SK-N-SH (cell line): ENCODE data around the gene FIGNL2. TPM values are rescaled to one million over a fixed set of nuclear protein-coding genes. Genes with fewer than 3 reads are reported as not detected.
A peak's percentile ranks its signal among the peaks of the same experiment; 100 is the strongest.

Source experiments
- ELF1 ChIP-seq: IDR thresholded peaks from 2 replicates; pipeline ENCODE4 v1.4.0; 2012
- EP300 ChIP-seq, 2 experiments: IDR thresholded peaks; 2 replicates each; pipeline versions ENCODE4 v1.4.0 to v1.6.1; 2012; ENCODE audit warnings: borderline replicate concordance in 1 of 2, low read depth in 1 of 2, low read length in 1 of 2
- FOSL2 ChIP-seq: IDR thresholded peaks from 2 replicates; pipeline ENCODE4 v1.4.0; 2012; ENCODE audit warnings: low read depth, mild to moderate bottlenecking, moderate library complexity, borderline replicate concordance
- FOXJ3 ChIP-seq: sonication (generic); formaldehyde crosslinking; IDR thresholded peaks from 2 replicates; pipeline ENCODE4 v1.5.1; 2020; ENCODE audit warnings: mild to moderate bottlenecking, missing genetic modification reagents
- FOXM1 ChIP-seq: IDR thresholded peaks from 2 replicates; pipeline ENCODE4 v1.4.0; 2012; ENCODE audit warnings: low read depth, mild to moderate bottlenecking
- GABPA ChIP-seq: IDR thresholded peaks from 2 replicates; pipeline ENCODE4 v1.4.0; 2012; ENCODE audit warnings: low read depth, mild to moderate bottlenecking
- GATA2 ChIP-seq: sonication (generic); formaldehyde crosslinking; IDR thresholded peaks from 2 replicates; pipeline ENCODE4 v1.5.0; 2020; ENCODE audit warnings: mild to moderate bottlenecking, missing genetic modification reagents
- JUND ChIP-seq: IDR thresholded peaks from 2 replicates; pipeline ENCODE4 v1.4.0; 2012
- MEF2A ChIP-seq: IDR thresholded peaks from 2 replicates; pipeline ENCODE4 v1.4.0; 2012; ENCODE audit warnings: low read depth, borderline replicate concordance
- MXI1 ChIP-seq: IDR thresholded peaks from 2 replicates; pipeline ENCODE4 v1.6.1; 2012; ENCODE audit warnings: mild to moderate bottlenecking, low read depth, low read length, improper control_type of control experiment
- NFIC ChIP-seq: IDR thresholded peaks from 2 replicates; pipeline ENCODE4 v1.4.0; 2012; ENCODE audit warnings: borderline replicate concordance
- NRF1 ChIP-seq: IDR thresholded peaks from 2 replicates; pipeline ENCODE4 v1.6.1; 2012; ENCODE audit warnings: low read depth, mild to moderate bottlenecking, low read length
- POLR2AphosphoS5 ChIP-seq: IDR thresholded peaks from 2 replicates; pipeline ENCODE4 v1.6.1; 2012; ENCODE audit warnings: low read depth, low read length
- RAD21 ChIP-seq: IDR thresholded peaks from 2 replicates; pipeline ENCODE4 v1.6.1; 2012; ENCODE audit warnings: mild to moderate bottlenecking, low read length
- RCOR1 ChIP-seq: fragments of 150-350 bp; IDR thresholded peaks from 2 replicates; pipeline ENCODE4 v1.6.1; 2017; ENCODE audit warnings: antibody characterized with exemption, low read length
- RFX5 ChIP-seq: IDR thresholded peaks from 2 replicates; pipeline ENCODE4 v1.6.1; 2012; ENCODE audit warnings: mild to moderate bottlenecking, improper control_type of control experiment, low read length
- SIN3A ChIP-seq: IDR thresholded peaks from 2 replicates; pipeline ENCODE4 v1.6.1; 2012; ENCODE audit warnings: low read depth, mild to moderate bottlenecking, low read length, moderate library complexity, borderline replicate concordance
- TCF12 ChIP-seq: IDR thresholded peaks from 2 replicates; pipeline ENCODE4 v1.4.0; 2012
- YY1 ChIP-seq: IDR thresholded peaks from 2 replicates; pipeline ENCODE4 v1.4.0; 2012; ENCODE audit warnings: low read depth, mild to moderate bottlenecking
- polyA plus RNA-seq, 3 experiments: library from polyadenylated mRNA; depleted of rRNA; stranded (reverse); fragments of >200 nt; gene quantifications; 2 replicates each; pipeline ENCODE4 v1.2.3, GENCODE V29; 2012
- TF ChIP-seq, protein P1 (sequence below): fragments of 200-600 bp; sonication (generic); IDR thresholded peaks from 2 replicates; pipeline ENCODE4 v1.6.1; 2017; ENCODE audit warnings: antibody characterized with exemption, mild to moderate bottlenecking, moderate library complexity
- TF ChIP-seq, protein P2 (sequence below): IDR thresholded peaks from 2 replicates; pipeline ENCODE4 v1.4.0; 2012; ENCODE audit warnings: low read depth, borderline replicate concordance
- TF ChIP-seq, protein P3 (sequence below): IDR thresholded peaks from 2 replicates; pipeline ENCODE4; 2012
- TF ChIP-seq, protein P4 (sequence below): IDR thresholded peaks from 2 replicates; pipeline ENCODE4 v1.4.0; 2012; ENCODE audit warnings: low read depth, borderline replicate concordance
- TF ChIP-seq, protein P5 (sequence below): fragments of 150-350 bp; IDR thresholded peaks from 2 replicates; pipeline ENCODE4 v1.6.1; 2017; ENCODE audit warnings: antibody characterized with exemption, low read length, low read depth, borderline replicate concordance

The FIGNL2 gene
- polyA plus RNA-seq, 1 of the 3 experiments (the other 2 are of a cell fraction) = 0.05 TPM

DNA sequence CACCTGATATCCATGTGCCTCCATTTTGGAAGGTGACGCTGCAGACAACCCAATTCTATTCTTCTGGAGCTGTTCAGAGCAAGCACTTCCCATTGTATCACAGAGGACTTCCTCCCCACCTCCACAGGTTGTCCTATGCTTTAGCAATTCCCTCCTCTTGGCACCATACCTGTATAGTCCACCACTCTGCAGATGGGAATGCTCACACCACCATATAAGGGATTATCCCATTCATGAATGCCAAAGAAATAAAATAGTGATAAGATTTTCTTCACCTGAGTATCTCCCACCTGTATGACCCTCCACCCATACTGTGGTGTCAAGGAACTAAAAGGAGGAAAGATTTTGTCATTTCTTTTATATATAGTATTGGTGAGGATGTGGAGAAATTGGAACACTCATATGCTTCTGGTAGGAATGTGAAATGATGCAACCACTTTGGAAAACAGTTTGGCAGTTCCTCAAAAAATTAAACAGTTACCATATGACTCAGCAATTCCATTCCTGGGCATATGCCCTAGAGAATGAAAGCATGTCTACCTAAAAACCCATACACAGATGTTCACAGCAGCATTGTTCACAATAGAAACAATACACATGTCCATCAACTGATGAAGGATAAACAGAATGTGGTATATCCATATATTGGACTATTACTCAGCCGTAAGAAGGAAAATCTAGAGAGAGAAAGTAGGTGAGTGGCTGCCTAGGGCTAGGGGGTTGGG, 75.2 kb downstream of the FIGNL2 start (continued):
- TF ChIP-seq, protein P1, sequence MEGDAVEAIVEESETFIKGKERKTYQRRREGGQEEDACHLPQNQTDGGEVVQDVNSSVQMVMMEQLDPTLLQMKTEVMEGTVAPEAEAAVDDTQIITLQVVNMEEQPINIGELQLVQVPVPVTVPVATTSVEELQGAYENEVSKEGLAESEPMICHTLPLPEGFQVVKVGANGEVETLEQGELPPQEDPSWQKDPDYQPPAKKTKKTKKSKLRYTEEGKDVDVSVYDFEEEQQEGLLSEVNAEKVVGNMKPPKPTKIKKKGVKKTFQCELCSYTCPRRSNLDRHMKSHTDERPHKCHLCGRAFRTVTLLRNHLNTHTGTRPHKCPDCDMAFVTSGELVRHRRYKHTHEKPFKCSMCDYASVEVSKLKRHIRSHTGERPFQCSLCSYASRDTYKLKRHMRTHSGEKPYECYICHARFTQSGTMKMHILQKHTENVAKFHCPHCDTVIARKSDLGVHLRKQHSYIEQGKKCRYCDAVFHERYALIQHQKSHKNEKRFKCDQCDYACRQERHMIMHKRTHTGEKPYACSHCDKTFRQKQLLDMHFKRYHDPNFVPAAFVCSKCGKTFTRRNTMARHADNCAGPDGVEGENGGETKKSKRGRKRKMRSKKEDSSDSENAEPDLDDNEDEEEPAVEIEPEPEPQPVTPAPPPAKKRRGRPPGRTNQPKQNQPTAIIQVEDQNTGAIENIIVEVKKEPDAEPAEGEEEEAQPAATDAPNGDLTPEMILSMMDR = no peak
- TF ChIP-seq ELF1 = no peak
- TF ChIP-seq FOSL2 = 0 out of 2 replicates have a peak, but pooled peaks have one; percentile 53
- TF ChIP-seq JUND = peak; percentile 46
- TF ChIP-seq FOXM1 = no peak
- TF ChIP-seq MEF2A = no peak
- TF ChIP-seq MXI1 = no peak
- TF ChIP-seq RFX5 = no peak
- TF ChIP-seq FOXJ3 = no peak
- no peak for TF ChIP-seq GATA2
- TF ChIP-seq SIN3A = no peak
- TF ChIP-seq RAD21 = no peak
- TF ChIP-seq TCF12 = peak; percentile 70
- no peak for TF ChIP-seq NRF1
- TF ChIP-seq, protein P2, sequence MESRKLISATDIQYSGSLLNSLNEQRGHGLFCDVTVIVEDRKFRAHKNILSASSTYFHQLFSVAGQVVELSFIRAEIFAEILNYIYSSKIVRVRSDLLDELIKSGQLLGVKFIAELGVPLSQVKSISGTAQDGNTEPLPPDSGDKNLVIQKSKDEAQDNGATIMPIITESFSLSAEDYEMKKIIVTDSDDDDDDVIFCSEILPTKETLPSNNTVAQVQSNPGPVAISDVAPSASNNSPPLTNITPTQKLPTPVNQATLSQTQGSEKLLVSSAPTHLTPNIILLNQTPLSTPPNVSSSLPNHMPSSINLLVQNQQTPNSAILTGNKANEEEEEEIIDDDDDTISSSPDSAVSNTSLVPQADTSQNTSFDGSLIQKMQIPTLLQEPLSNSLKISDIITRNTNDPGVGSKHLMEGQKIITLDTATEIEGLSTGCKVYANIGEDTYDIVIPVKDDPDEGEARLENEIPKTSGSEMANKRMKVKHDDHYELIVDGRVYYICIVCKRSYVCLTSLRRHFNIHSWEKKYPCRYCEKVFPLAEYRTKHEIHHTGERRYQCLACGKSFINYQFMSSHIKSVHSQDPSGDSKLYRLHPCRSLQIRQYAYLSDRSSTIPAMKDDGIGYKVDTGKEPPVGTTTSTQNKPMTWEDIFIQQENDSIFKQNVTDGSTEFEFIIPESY = no peak
- no peak for TF ChIP-seq POLR2AphosphoS5
- no peak for TF ChIP-seq RCOR1
- TF ChIP-seq, protein P3, sequence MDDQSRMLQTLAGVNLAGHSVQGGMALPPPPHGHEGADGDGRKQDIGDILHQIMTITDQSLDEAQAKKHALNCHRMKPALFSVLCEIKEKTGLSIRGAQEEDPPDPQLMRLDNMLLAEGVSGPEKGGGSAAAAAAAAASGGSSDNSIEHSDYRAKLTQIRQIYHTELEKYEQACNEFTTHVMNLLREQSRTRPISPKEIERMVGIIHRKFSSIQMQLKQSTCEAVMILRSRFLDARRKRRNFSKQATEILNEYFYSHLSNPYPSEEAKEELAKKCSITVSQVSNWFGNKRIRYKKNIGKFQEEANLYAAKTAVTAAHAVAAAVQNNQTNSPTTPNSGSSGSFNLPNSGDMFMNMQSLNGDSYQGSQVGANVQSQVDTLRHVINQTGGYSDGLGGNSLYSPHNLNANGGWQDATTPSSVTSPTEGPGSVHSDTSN = peak; percentile 19; the same call in 1 of the 2 replicates
- TF ChIP-seq NFIC = peak; percentile 73; the same call in 1 of the 2 replicates
- no peak for TF ChIP-seq YY1
- TF ChIP-seq, protein P4, sequence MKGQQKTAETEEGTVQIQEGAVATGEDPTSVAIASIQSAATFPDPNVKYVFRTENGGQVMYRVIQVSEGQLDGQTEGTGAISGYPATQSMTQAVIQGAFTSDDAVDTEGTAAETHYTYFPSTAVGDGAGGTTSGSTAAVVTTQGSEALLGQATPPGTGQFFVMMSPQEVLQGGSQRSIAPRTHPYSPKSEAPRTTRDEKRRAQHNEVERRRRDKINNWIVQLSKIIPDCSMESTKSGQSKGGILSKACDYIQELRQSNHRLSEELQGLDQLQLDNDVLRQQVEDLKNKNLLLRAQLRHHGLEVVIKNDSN = no peak
- TF ChIP-seq GABPA = no peak
- TF ChIP-seq, protein P5, sequence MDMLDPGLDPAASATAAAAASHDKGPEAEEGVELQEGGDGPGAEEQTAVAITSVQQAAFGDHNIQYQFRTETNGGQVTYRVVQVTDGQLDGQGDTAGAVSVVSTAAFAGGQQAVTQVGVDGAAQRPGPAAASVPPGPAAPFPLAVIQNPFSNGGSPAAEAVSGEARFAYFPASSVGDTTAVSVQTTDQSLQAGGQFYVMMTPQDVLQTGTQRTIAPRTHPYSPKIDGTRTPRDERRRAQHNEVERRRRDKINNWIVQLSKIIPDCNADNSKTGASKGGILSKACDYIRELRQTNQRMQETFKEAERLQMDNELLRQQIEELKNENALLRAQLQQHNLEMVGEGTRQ = no peak
- peak in 1 of 2 experiments; percentile 39; a peak in 1 of 4 replicates for TF ChIP-seq EP300 (IDR thresholded peaks at IDR 0.05; ENCODE audit: borderline replicate concordance in 1 of 2, low read depth in 1 of 2, low read length in 1 of 2)
